A549 (cell line): ENCODE results near the gene EAF1. TPM values are rescaled to one million over a fixed set of nuclear protein-coding genes. Genes with fewer than 3 reads are reported as not detected.

ENCODE experiments used
- ATAC-seq, 2 experiments: fragments of 200-7000 bp in 1 of 2; fragments of >200 bp in 1 of 2; cut with Nextera tagmentation in 1 of 2; cut with Tn5 transposase in 1 of 2; 3 replicates each; pipeline versions ENCODE4 v1.8.0 to v1.9.1; 2018 to 2020; ENCODE audit warnings: mild to moderate bottlenecking in 1 of 2, moderate library complexity in 1 of 2
- CTCF ChIA-PET: fragments of 300-600 bp; sonication (Branson Sonifier 250); formaldehyde crosslinking; extraction: SDS; loops from one replicate; lab custom pipeline; 2021; ENCODE audit warnings: antibody characterized with exemption, inconsistent platforms; lab: Yijun Ruan, JAX
- POLR2A ChIA-PET: fragments of 350-600 bp; formaldehyde crosslinking; extraction: SDS; loops from one replicate; lab custom pipeline; 2021; ENCODE audit warnings: antibody characterized with exemption, inconsistent platforms; lab: Yijun Ruan, JAX
- DNase-seq, 2 experiments: peaks; one replicate each; pipeline versions ENCODE4 v3.0.0 to v3.0.0-alpha.2; 2011 to 2016; ENCODE audit warnings: low read depth in 1 of 2, low spot score in 1 of 2
- FAIRE-seq: peaks from 2 replicates; lab custom pipeline; 2011; peaks lifted over from hg19 to GRCh38; lab: Jason Lieb, UNC
- H3K27ac ChIP-seq, 2 experiments: fragments of >200 bp; sonication (Bioruptor Twin); formaldehyde crosslinking; 3 replicates each; pipeline ENCODE4 v1.5.1; 2016 to 2017
- H3K4me1 ChIP-seq: fragments of >200 bp; sonication (Bioruptor Twin); formaldehyde crosslinking; 3 replicates; pipeline ENCODE4 v1.6.1; 2016
- H3K4me2 ChIP-seq: fragments of >200 bp; sonication (Bioruptor Twin); formaldehyde crosslinking; 3 replicates; pipeline ENCODE4 v1.6.1; 2016
- H3K4me3 ChIP-seq: fragments of >200 bp; sonication (Bioruptor Twin); formaldehyde crosslinking; 3 replicates; pipeline ENCODE4 v1.5.1; 2016
- H3K9me3 ChIP-seq: fragments of >200 bp; sonication (Bioruptor Twin); formaldehyde crosslinking; 3 replicates; pipeline ENCODE4 v1.6.1; 2016
- BCL3 ChIP-seq: fragments of >200 bp; sonication (Bioruptor Twin); formaldehyde crosslinking; IDR thresholded peaks from 3 replicates; pipeline ENCODE4 v1.6.1; 2016
- BHLHE40 ChIP-seq: IDR thresholded peaks from 2 replicates; pipeline ENCODE4 v1.6.1; 2012; ENCODE audit warnings: low read depth, low read length, inconsistent platforms
- CBX2 ChIP-seq: fragments of 200-600 bp; sonication (generic); IDR thresholded peaks from 2 replicates; pipeline ENCODE4 v1.6.1; 2016; ENCODE audit warnings: low read depth, mild to moderate bottlenecking, borderline replicate concordance
- CBX8 ChIP-seq: fragments of 200-600 bp; sonication (generic); IDR thresholded peaks from 2 replicates; pipeline ENCODE4 v1.6.1; 2016
- CHD2 ChIP-seq: fragments of 150-350 bp; IDR thresholded peaks from 2 replicates; pipeline ENCODE4 v1.6.1; 2014; ENCODE audit warnings: low read length; ENCODE audit not compliant: partially characterized antibody
- CHD4 ChIP-seq: fragments of 200-600 bp; sonication (generic); IDR thresholded peaks from 2 replicates; pipeline ENCODE4 v1.6.1; 2016; ENCODE audit warnings: antibody characterized with exemption, mild to moderate bottlenecking, borderline replicate concordance
- FOSB ChIP-seq: fragments of 250-450 bp; sonication (Bioruptor Pico); IDR thresholded peaks from 2 replicates; pipeline ENCODE4 v1.5.0; 2020; ENCODE audit warnings: mild to moderate bottlenecking, moderate library complexity
- FOXS1 ChIP-seq: fragments of 250-450 bp; sonication (Bioruptor Pico); IDR thresholded peaks from 2 replicates; pipeline ENCODE4 v1.5.0; 2020; ENCODE audit warnings: mild to moderate bottlenecking, moderate library complexity
- GATA3 ChIP-seq: IDR thresholded peaks from 2 replicates; pipeline ENCODE4 v1.6.1; 2012; ENCODE audit warnings: borderline replicate concordance
- HEYL ChIP-seq: fragments of 250-450 bp; sonication (Bioruptor Pico); IDR thresholded peaks from 2 replicates; pipeline ENCODE4 v1.8.0; 2021; ENCODE audit warnings: mild to moderate bottlenecking, moderate library complexity
- HMGXB4 ChIP-seq: fragments of 250-450 bp; sonication (Bioruptor Pico); IDR thresholded peaks from 2 replicates; pipeline ENCODE4 v1.5.0; 2021; ENCODE audit warnings: mild to moderate bottlenecking, moderate library complexity, borderline replicate concordance
- HOXA7 ChIP-seq: fragments of 250-450 bp; sonication (Bioruptor Pico); IDR thresholded peaks from 2 replicates; pipeline ENCODE4 v1.5.0; 2020; ENCODE audit warnings: mild to moderate bottlenecking, moderate library complexity
- HOXB13 ChIP-seq: fragments of 250-450 bp; sonication (Bioruptor Pico); IDR thresholded peaks from 2 replicates; pipeline ENCODE4 v1.5.0; 2020; ENCODE audit warnings: low read depth, mild to moderate bottlenecking, moderate library complexity
- KDM1A ChIP-seq: fragments of 200-600 bp; sonication (generic); IDR thresholded peaks from 2 replicates; pipeline ENCODE4 v1.6.1; 2016; ENCODE audit warnings: low read depth, mild to moderate bottlenecking
- KDM5A ChIP-seq: fragments of 200-600 bp; sonication (generic); IDR thresholded peaks from 2 replicates; pipeline ENCODE4 v1.6.1; 2016; ENCODE audit warnings: antibody characterized with exemption, mild to moderate bottlenecking
- MAFK ChIP-seq: fragments of 450-650 bp; IDR thresholded peaks from 2 replicates; pipeline ENCODE4 v1.6.1; 2014; ENCODE audit not compliant: partially characterized antibody
- NFE2L2 ChIP-seq: fragments of 150-350 bp; conservative IDR thresholded peaks from 2 replicates; pipeline ENCODE4 v1.6.1; 2014; ENCODE audit warnings: low read length
- NPAS2 ChIP-seq: fragments of 250-450 bp; sonication (Bioruptor Pico); IDR thresholded peaks from 2 replicates; pipeline ENCODE4 v1.8.0; 2022; ENCODE audit warnings: mild to moderate bottlenecking, moderate library complexity, borderline replicate concordance
- PHF8 ChIP-seq: fragments of 200-600 bp; sonication (generic); IDR thresholded peaks from 2 replicates; pipeline ENCODE4 v1.6.1; 2016; ENCODE audit warnings: low read depth, mild to moderate bottlenecking, antibody characterized with exemption, moderate library complexity, borderline replicate concordance
- POLR2A ChIP-seq: IDR thresholded peaks from 2 replicates; pipeline ENCODE4 v1.6.1; 2012; ENCODE audit warnings: mild to moderate bottlenecking, low read length
- RAD21 ChIP-seq, 2 experiments: fragments of >200 bp in 1 of 2; sonication (Bioruptor Twin) in 1 of 2; formaldehyde crosslinking in 1 of 2; IDR thresholded peaks in 1 of 2; conservative IDR thresholded peaks in 1 of 2; 2 replicates in 1 of 2; 3 replicates in 1 of 2; pipeline ENCODE4 v1.6.1; 2012 to 2018; ENCODE audit warnings: inconsistent platforms in 1 of 2
- RARB ChIP-seq: fragments of 250-450 bp; sonication (Bioruptor Pico); IDR thresholded peaks from 2 replicates; pipeline ENCODE4 v1.8.0; 2021; ENCODE audit warnings: mild to moderate bottlenecking, moderate library complexity
- RNF2 ChIP-seq: fragments of 200-600 bp; sonication (generic); IDR thresholded peaks from 2 replicates; pipeline ENCODE4 v1.6.1; 2016; ENCODE audit warnings: low read depth, mild to moderate bottlenecking, antibody characterized with exemption, moderate library complexity, borderline replicate concordance
- TFCP2L1 ChIP-seq: fragments of 250-450 bp; sonication (Bioruptor Pico); IDR thresholded peaks from 2 replicates; pipeline ENCODE4 v1.5.0; 2021; ENCODE audit warnings: mild to moderate bottlenecking
- ZC3H11A ChIP-seq: fragments of 450-650 bp; IDR thresholded peaks from 2 replicates; pipeline ENCODE4 v1.6.1; 2014; ENCODE audit warnings: antibody characterized with exemption, mild to moderate bottlenecking
- ZFP36 ChIP-seq: fragments of 450-650 bp; IDR thresholded peaks from 2 replicates; pipeline ENCODE4 v1.6.1; 2014; ENCODE audit warnings: borderline replicate concordance; ENCODE audit not compliant: partially characterized antibody
- ZSCAN20 ChIP-seq: fragments of 250-450 bp; sonication (Bioruptor Pico); IDR thresholded peaks from 2 replicates; pipeline ENCODE4 v1.8.0; 2022; ENCODE audit warnings: mild to moderate bottlenecking, moderate library complexity
- WGBS: methylation state at CpG from one replicate; pipeline ENCODE4 v1.1.6; 2017; ENCODE audit errors: missing lambda C conversion rate; 5-methylcytosine and 5-hydroxymethylcytosine counted together
- polyA plus RNA-seq, 4 experiments: library from polyadenylated mRNA; depleted of rRNA in 3 of 4; stranded (reverse); fragments of >200 nt; fragmentation: RNase III in 1 of 4; extraction: RNeasy Plus Mini Kit Qiagen cat#74134 plus additional on column Dnase treatment in 1 of 4; gene quantifications; 2 replicates in 3 of 4; 3 replicates in 1 of 4; pipeline ENCODE4 v1.2.3, GENCODE V29; 2011 to 2017
- TF ChIP-seq, protein P1 (sequence below): fragments of 200-600 bp; sonication (generic); IDR thresholded peaks from 2 replicates; pipeline ENCODE4 v1.6.1; 2016; ENCODE audit warnings: antibody characterized with exemption, mild to moderate bottlenecking, moderate library complexity
- TF ChIP-seq, protein P2 (sequence below): fragments of 250-450 bp; sonication (Bioruptor Pico); IDR thresholded peaks from 2 replicates; pipeline ENCODE4 v1.5.0; 2020; ENCODE audit warnings: low read depth, mild to moderate bottlenecking, moderate library complexity

EAF1 gene
- polyA plus RNA-seq, 2 of the 4 experiments (the other 2 are of a cell fraction) = 13.9 to 20.7 TPM

DNA sequence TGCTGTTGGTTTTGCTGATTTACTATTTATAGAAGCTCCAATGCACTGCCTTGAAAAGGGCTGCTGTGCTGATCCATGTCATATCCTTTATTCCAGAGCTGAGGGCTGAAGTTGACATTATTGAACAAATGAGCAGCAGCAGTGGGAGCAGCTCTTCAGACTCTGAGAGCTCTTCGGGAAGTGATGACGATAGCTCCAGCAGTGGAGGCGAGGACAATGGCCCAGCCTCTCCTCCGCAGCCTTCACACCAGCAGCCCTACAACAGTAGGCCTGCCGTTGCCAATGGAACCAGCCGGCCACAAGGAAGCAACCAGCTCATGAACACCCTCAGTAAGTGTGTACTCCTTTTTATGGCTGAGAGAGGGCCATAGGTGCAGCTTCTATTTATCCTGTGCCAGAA, 8.8 kb downstream of the EAF1 start:
- H3K9me3 ChIP-seq = no peaks in the 10 kb centered on the region
- ChIA-PET POLR2A (no interaction called here), CTCF (no interaction called here)
- TF ChIP-seq RNF2 = no peak
- TF ChIP-seq BCL3 = no peak
- TF ChIP-seq NFE2L2 = no peak
- TF ChIP-seq GATA3 = no peak
- no peak for TF ChIP-seq FOSB (CRISPR knock-in tag)
- TF ChIP-seq ZFP36 = no peak
- no peak for TF ChIP-seq CBX2
- no peak for TF ChIP-seq CHD2
- no peak for TF ChIP-seq HMGXB4 (CRISPR knock-in tag)
- no peak for TF ChIP-seq FOXS1 (CRISPR knock-in tag)
- no peak for TF ChIP-seq HOXA7 (CRISPR knock-in tag)
- no peak for TF ChIP-seq ZSCAN20
- TF ChIP-seq CBX8 = no peak
- no peak for TF ChIP-seq HEYL
- no peak for TF ChIP-seq MAFK
- no peak for ATAC-seq
- H3K27ac ChIP-seq = no peak overlapping the region
- no peak overlapping the region for H3K4me3 ChIP-seq
- H3K4me2 ChIP-seq = no peak overlapping the region
- DNase-seq = no peak
- no peak for FAIRE-seq
- H3K4me1 ChIP-seq = no peaks in the 10 kb centered on the region
- 94% methylated on average over 5 of the region's 6 CpGs for WGBS

DNA sequence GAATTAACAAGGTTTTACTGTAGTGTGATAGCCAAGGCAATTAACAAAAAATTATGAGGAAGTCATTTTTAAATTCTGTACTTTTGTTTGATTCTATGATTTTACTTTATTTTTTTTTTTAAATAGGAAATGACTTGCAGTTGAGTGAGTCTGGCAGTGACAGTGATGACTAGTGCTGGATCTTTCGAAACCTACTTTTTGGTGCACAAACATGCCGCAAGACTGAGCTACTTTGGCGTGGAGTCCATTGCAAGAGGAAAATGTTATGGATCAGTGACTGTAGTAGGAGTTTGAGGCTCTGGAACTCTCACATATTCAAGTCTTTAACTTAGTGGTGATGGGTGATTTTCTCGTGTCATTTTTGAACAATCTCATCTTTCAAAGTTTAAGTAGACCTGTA, 11.6 kb downstream of the EAF1 start:
- WGBS = 90% methylated on average over 4 of the region's 4 CpGs
- H3K27ac ChIP-seq = no peak overlapping the region
- no peak overlapping the region for H3K4me2 ChIP-seq
- no peak overlapping the region for H3K4me3 ChIP-seq
- H3K4me1 ChIP-seq = no peaks in the 10 kb centered on the region
- no peak for DNase-seq
- POLR2A ChIA-PET = interaction anchor here (0.5 kb wide), 1 partner anchor 169 kb away, joined by 4 read pairs; no protein-coding TSS in a partner anchor
- TF ChIP-seq KDM1A (no peak), FOSB (CRISPR knock-in tag) (no peak), RARB (CRISPR knock-in tag) (no peak), CHD4 (no peak), NPAS2 (CRISPR knock-in tag) (no peak), CHD2 (no peak), ZC3H11A (no peak), RNF2 (no peak), RAD21 (conservative IDR thresholded peaks at IDR 0.05 in 1 of 2, IDR thresholded peaks at IDR 0.05 in 1 of 2) (no peak), TFCP2L1 (CRISPR knock-in tag) (no peak), KDM5A (no peak), POLR2A (no peak), HOXB13 (CRISPR knock-in tag) (no peak), ZSCAN20 (no peak), BCL3 (no peak), MAFK (no peak), BHLHE40 (no peak), PHF8 (no peak)
- TF ChIP-seq, protein P1, sequence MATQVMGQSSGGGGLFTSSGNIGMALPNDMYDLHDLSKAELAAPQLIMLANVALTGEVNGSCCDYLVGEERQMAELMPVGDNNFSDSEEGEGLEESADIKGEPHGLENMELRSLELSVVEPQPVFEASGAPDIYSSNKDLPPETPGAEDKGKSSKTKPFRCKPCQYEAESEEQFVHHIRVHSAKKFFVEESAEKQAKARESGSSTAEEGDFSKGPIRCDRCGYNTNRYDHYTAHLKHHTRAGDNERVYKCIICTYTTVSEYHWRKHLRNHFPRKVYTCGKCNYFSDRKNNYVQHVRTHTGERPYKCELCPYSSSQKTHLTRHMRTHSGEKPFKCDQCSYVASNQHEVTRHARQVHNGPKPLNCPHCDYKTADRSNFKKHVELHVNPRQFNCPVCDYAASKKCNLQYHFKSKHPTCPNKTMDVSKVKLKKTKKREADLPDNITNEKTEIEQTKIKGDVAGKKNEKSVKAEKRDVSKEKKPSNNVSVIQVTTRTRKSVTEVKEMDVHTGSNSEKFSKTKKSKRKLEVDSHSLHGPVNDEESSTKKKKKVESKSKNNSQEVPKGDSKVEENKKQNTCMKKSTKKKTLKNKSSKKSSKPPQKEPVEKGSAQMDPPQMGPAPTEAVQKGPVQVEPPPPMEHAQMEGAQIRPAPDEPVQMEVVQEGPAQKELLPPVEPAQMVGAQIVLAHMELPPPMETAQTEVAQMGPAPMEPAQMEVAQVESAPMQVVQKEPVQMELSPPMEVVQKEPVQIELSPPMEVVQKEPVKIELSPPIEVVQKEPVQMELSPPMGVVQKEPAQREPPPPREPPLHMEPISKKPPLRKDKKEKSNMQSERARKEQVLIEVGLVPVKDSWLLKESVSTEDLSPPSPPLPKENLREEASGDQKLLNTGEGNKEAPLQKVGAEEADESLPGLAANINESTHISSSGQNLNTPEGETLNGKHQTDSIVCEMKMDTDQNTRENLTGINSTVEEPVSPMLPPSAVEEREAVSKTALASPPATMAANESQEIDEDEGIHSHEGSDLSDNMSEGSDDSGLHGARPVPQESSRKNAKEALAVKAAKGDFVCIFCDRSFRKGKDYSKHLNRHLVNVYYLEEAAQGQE = no peak
- TF ChIP-seq, protein P2, sequence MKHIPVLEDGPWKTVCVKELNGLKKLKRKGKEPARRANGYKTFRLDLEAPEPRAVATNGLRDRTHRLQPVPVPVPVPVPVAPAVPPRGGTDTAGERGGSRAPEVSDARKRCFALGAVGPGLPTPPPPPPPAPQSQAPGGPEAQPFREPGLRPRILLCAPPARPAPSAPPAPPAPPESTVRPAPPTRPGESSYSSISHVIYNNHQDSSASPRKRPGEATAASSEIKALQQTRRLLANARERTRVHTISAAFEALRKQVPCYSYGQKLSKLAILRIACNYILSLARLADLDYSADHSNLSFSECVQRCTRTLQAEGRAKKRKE (CRISPR knock-in tag) = no peak
- ATAC-seq = no peak
- CTCF ChIA-PET = interaction anchor here (1.2 to 1.3 kb wide), 2 partner anchors 34 to 172 kb away, joined by 3 read pairs; no protein-coding TSS in a partner anchor
- no peaks in the 10 kb centered on the region for H3K9me3 ChIP-seq
- FAIRE-seq = no peak
